Esophagus squamous epithelium (tissue), 5 donors: ENCODE results near the gene MEGF10. TPM values are rescaled to one million over a fixed set of nuclear protein-coding genes. Genes with fewer than 3 reads are reported as not detected.
"Not testable (repeated sequence)": the region's sequence is repeated elsewhere in the genome, so short reads cannot be mapped to it uniquely, and the experiment has no call there.

Experiments
- DNase-seq: peaks from one replicate; lab custom pipeline; 2025; lab: John Stamatoyannopoulos, UW
- H3K27ac ChIP-seq, 4 donors: fragments of 200-600 bp; sonication (generic); one replicate each; pipeline ENCODE4 v1.5.1; 2016 to 2019; ENCODE audit warnings: mild to moderate bottlenecking in 1 of 4
- H3K27me3 ChIP-seq, 4 donors: fragments of 200-600 bp; sonication (generic); 1 replicate in 3 of 4; 2 replicates in 1 of 4; pipeline versions ENCODE4 v1.5.1 to v1.6.0; 2017 to 2021; ENCODE audit warnings: antibody characterized with exemption in 1 of 4
- H3K36me3 ChIP-seq, 3 donors: fragments of 200-600 bp; sonication (generic); one replicate each; pipeline ENCODE4 v1.5.1; 2016 to 2019
- H3K4me1 ChIP-seq, 3 donors: fragments of 200-600 bp; sonication (generic); one replicate each; pipeline ENCODE4 v1.5.1; 2017 to 2019
- H3K4me3 ChIP-seq, 4 donors: fragments of 200-600 bp; sonication (generic); 1 replicate in 3 of 4; 2 replicates in 1 of 4; pipeline ENCODE4 v1.5.1; 2016 to 2019; ENCODE audit warnings: mild to moderate bottlenecking in 2 of 4, moderate library complexity in 1 of 4
- H3K9me3 ChIP-seq, 3 donors: fragments of 200-600 bp; sonication (generic); one replicate each; pipeline ENCODE4 v1.5.1; 2016 to 2019
- POLR2A ChIP-seq, 4 donors: fragments of 450-650 bp; IDR thresholded peaks; one replicate each; pipeline ENCODE4 v1.6.1; 2017; ENCODE audit warnings: antibody characterized with exemption in 4 of 4, mild to moderate bottlenecking in 4 of 4, moderate library complexity in 3 of 4
- WGBS, 2 donors: methylation state at CpG; one replicate each; pipeline ENCODE4 v1.1.5; 2018; 5-methylcytosine and 5-hydroxymethylcytosine counted together
- intact Hi-C: fragments of 100-400 bp; cut with DNase I; formaldehyde crosslinking; loops from one replicate; pipeline ENCODE4 v1.15.0; 2022
- total RNA-seq, 4 donors: library from RNA; depleted of rRNA; stranded (reverse); fragments of >200 nt; gene quantifications; one replicate each; pipeline ENCODE4 v1.1.0, GENCODE V29; 2016
- TF ChIP-seq, protein P1 (sequence below), 6 experiments: fragments of 450-650 bp in 4 of 6; fragments of 200-600 bp in 2 of 6; sonication (generic) in 2 of 6; IDR thresholded peaks; one replicate each; pipeline ENCODE4 v1.5.1; 2016 to 2019; ENCODE audit warnings: antibody characterized with exemption in 6 of 6, mild to moderate bottlenecking in 4 of 6, moderate library complexity in 4 of 6
- donor health status: DM: yes; HTN: yes; CAD: no.

MEGF10 gene
- total RNA-seq, 4 donors from 2014 or later = 1.1 TPM; not detected in 3

- no peak for DNase-seq
- WGBS, 2 donors = 47 to 71% methylated on average over 2 to 3 of the region's 3 CpGs
- intact Hi-C loops = no loop called here
- no peak overlapping the region for H3K4me3 ChIP-seq
- no peaks in the 10 kb centered on the region for H3K27me3 ChIP-seq
- H3K4me1 ChIP-seq = no peaks in the 10 kb centered on the region
- H3K27ac ChIP-seq = no peak overlapping the region
- no peaks in the 10 kb centered on the region for H3K36me3 ChIP-seq
- TF ChIP-seq, protein P1, sequence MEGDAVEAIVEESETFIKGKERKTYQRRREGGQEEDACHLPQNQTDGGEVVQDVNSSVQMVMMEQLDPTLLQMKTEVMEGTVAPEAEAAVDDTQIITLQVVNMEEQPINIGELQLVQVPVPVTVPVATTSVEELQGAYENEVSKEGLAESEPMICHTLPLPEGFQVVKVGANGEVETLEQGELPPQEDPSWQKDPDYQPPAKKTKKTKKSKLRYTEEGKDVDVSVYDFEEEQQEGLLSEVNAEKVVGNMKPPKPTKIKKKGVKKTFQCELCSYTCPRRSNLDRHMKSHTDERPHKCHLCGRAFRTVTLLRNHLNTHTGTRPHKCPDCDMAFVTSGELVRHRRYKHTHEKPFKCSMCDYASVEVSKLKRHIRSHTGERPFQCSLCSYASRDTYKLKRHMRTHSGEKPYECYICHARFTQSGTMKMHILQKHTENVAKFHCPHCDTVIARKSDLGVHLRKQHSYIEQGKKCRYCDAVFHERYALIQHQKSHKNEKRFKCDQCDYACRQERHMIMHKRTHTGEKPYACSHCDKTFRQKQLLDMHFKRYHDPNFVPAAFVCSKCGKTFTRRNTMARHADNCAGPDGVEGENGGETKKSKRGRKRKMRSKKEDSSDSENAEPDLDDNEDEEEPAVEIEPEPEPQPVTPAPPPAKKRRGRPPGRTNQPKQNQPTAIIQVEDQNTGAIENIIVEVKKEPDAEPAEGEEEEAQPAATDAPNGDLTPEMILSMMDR (IDR thresholded peaks at IDR 0.05) = no peak
- no peak for TF ChIP-seq POLR2A (IDR thresholded peaks at IDR 0.05)
- H3K9me3 ChIP-seq = no peaks in the 10 kb centered on the region
Measured at GRCh38 chr5:127306036-127306435, 15.4 kb downstream of the MEGF10 start.

GRCh38 chr5:127306647-127307046, 16.1 kb downstream of the MEGF10 start:
- Histone ChIP-seq H3K27me3 (no peaks in the 10 kb centered on the region), H3K36me3 (no peaks in the 10 kb centered on the region), H3K4me1 (no peaks in the 10 kb centered on the region), H3K27ac (no peak overlapping the region), H3K4me3 (no peak overlapping the region), H3K9me3 (no peaks in the 10 kb centered on the region)
- no peak for DNase-seq
- intact Hi-C loops = no loop called here
- TF ChIP-seq, protein P1 (IDR thresholded peaks at IDR 0.05) = no peak
- no peak for TF ChIP-seq POLR2A (IDR thresholded peaks at IDR 0.05)
- WGBS, 2 donors = 85 to 92% methylated on average over 7 to 8 of the region's 8 CpGs

GRCh38 chr5:127307868-127308267, 17.3 kb downstream of the MEGF10 start:
- DNase-seq = no peak
- H3K9me3 ChIP-seq = no peaks in the 10 kb centered on the region
- intact Hi-C loops = no loop called here
- no peak for TF ChIP-seq POLR2A (IDR thresholded peaks at IDR 0.05)
- TF ChIP-seq, protein P1 (IDR thresholded peaks at IDR 0.05) = no peak
- 80 to 85% methylated on average over 5 to 6 of the region's 6 CpGs for WGBS, 2 donors
- no peak overlapping the region for H3K4me3 ChIP-seq
- no peaks in the 10 kb centered on the region for H3K4me1 ChIP-seq
- no peaks in the 10 kb centered on the region for H3K36me3 ChIP-seq
- H3K27ac ChIP-seq = no peak overlapping the region
- H3K27me3 ChIP-seq = no peaks in the 10 kb centered on the region

DNA sequence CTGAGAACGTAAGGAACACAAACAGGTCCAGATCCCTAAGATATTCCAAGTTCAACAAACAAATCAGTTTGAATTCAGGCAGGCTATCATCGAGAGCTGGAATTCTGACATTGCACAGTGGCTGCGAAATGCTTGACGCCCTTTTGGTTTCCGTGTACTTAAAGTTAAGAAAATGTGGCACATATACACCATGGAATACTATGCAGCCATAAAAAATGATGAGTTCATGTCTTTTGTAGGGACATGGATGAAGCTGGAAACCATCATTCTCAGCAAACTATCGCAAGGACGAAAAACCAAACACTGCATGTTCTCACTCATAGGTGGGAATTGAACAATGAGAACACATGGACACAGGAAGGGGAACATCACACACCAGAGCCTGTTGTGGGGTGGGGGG, 17.7 kb downstream of the MEGF10 start:
- H3K9me3 ChIP-seq, H3K27ac ChIP-seq, intact Hi-C loops, H3K4me3 ChIP-seq, H3K36me3 ChIP-seq, DNase-seq, H3K4me1 ChIP-seq, H3K27me3 ChIP-seq: not testable (repeated sequence)
- WGBS, 2 donors = 91% methylated on average over 5 to 6 of the region's 7 CpGs

DNA sequence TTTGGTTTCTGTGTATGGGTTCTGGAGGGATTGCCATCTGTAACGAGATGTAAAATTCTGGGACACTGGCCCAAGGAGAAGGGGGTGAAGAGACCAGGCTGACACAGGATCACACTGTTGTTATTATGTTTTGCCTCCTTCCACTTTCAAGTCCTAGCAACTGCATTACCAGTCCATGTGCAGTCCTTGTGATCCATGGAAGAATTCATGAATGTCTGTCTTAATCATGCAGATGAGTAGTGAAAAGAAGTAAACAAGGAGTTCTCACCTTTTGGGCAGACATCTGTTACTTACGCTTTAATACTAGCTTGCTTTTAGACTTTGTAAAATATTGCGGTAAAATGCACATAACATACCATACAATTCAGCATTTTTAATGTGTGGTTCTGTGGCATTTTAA, 18.3 kb downstream of the MEGF10 start:
- H3K27ac ChIP-seq = no peak overlapping the region
- no peak for DNase-seq
- no peaks in the 10 kb centered on the region for H3K9me3 ChIP-seq
- 64 to 76% methylated on average over 3 of the region's 3 CpGs for WGBS, 2 donors
- no peak overlapping the region for H3K4me3 ChIP-seq
- no peak for TF ChIP-seq POLR2A (IDR thresholded peaks at IDR 0.05)
- TF ChIP-seq, protein P1 (IDR thresholded peaks at IDR 0.05) = no peak
- intact Hi-C loops = no loop called here
- no peaks in the 10 kb centered on the region for H3K36me3 ChIP-seq
- no peaks in the 10 kb centered on the region for H3K27me3 ChIP-seq
- no peaks in the 10 kb centered on the region for H3K4me1 ChIP-seq

GRCh38 chr5:127311349-127311748, 20.8 kb downstream of the MEGF10 start:
- H3K4me1 ChIP-seq = no peaks in the 10 kb centered on the region
- H3K27ac ChIP-seq = no peak overlapping the region
- no peaks in the 10 kb centered on the region for H3K36me3 ChIP-seq
- H3K9me3 ChIP-seq = no peaks in the 10 kb centered on the region
- no peaks in the 10 kb centered on the region for H3K27me3 ChIP-seq
- TF ChIP-seq, protein P1 (IDR thresholded peaks at IDR 0.05) = no peak
- no peak for TF ChIP-seq POLR2A (IDR thresholded peaks at IDR 0.05)
- H3K4me3 ChIP-seq = no peak overlapping the region
- WGBS, 2 donors = 50 to 57% methylated on average over 2 of the region's 2 CpGs
- intact Hi-C loops = loop anchor here (10.0 kb wide), 2 partner anchors 183 to 657 kb away; no protein-coding TSS in a partner anchor
- DNase-seq = no peak
